HL-60/S4 (cell line): ENCODE data around the gene CTNND2.

Experiments used
- in situ Hi-C: fragments of 300-500 bp; cut with MboI; formaldehyde crosslinking; loops from 2 replicates; pipeline ENCODE4 v1.14.3; 2022; ENCODE audit warnings: low sequenced_read_pairs

Gene CTNND2

GRCh38 chr5:11292648-11293356 lies 611.4 kb downstream of the CTNND2 start:
- in situ Hi-C loops, result no loop called here

- in situ Hi-C loops, result no loop called here
Measured at GRCh38 chr5:11289733-11290132, 614.5 kb downstream of the CTNND2 start.

- in situ Hi-C loops, result no loop called here
Measured at GRCh38 chr5:11289208-11289607, 615.0 kb downstream of the CTNND2 start.

GRCh38 chr5:11281842-11282241 lies 622.4 kb downstream of the CTNND2 start:
- in situ Hi-C loops, result no loop called here

DNA sequence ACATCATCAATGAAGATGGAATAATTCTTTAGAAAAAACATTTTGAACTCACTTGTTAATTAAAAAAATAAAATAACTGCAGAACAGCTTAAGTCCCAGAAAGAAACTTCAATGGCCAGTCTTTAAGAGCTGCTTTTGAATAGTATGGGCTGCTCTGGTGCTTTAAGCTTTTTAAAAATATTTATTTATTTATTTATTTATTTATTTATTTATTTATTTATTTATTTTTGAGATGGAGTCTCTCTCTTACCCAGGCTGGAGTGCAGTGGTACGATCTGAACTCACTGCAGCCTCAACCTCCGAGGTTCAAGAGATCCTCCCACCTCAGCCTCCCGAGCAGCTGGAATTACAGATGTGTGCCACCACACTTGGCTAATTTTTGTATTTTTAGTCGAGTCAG lies 626.9 kb downstream of the CTNND2 start:
- in situ Hi-C loops, result no loop called here

DNA sequence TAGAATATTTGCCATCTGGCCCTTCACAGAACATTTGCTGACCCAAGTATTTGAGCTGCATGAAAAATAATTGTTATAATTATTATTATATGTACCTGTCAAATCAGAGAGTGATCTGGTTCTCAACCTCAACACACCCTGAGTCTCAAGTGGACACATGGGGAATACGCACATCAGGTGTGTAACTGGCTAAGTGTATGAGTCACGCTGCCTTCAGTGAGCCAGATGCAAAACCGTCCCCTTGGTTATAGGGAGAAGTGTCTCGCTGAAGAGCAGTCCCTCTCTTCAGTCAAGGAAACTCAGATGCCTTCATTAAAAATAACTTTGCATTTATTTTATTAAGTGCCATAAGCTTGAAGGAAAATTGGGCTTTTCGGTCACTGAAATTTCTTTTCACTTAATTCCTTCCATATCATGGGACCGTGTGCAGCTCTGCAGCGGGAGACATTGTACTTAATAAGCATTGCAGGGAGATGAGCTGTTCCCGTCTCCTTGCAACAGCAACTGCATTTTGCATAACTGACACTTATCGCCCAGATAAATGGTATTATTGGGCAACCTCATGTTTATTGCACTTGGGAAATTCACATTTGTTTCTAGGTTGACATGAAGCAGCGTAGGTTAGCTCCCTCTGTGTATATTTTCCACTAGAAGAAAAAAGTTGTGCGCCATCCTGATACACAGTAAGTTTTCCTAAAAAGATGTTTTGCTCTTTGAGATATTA lies 630.9 kb downstream of the CTNND2 start:
- in situ Hi-C loops, result no loop called here

GRCh38 chr5:11269515-11269914 lies 634.7 kb downstream of the CTNND2 start:
- in situ Hi-C loops, result no loop called here

DNA sequence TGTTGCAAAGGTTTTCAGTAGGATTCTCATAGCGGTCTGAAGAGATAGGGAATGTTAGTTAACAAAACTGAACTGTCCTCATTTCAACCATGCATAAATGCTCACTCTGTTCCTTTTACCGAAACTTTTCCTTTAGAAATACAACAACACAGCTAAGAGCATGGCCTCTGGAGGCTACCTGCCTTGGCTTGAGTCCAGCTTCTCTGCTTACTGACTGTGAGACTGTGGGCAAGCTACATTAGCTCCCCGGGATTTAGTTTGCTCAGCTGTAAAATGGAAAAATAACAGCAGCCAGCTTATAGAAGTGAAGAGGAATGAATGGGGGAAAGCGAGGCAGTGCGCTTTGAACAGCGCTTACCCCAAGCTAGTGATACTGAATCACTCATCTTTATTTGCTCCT lies 635.4 kb downstream of the CTNND2 start:
- in situ Hi-C loops, result no loop called here

GRCh38 chr5:11266331-11266730 lies 637.9 kb downstream of the CTNND2 start:
- in situ Hi-C loops, result no loop called here

DNA sequence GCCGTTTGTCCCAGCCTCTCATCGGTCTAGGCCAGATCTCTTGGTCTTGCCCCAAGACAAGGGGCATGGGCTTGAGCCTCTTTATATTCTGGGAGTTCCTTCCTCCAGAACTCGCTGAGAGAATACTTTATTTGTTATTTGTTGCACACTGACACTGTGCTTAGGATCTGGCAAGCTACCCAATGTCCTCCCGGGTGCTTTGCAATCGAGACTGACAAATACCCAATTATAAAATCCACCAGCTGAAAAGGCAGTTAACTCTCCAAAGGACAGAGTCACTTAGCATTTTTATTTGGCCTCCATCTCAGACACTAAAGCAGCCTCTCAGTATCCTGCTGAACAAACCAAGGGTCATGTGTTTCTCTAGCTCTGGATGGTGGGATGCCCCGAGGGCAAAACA lies 643.0 kb downstream of the CTNND2 start:
- in situ Hi-C loops, result no loop called here

- in situ Hi-C loops, result no loop called here
Measured at GRCh38 chr5:11258001-11258400, 646.2 kb downstream of the CTNND2 start.

- in situ Hi-C loops, result no loop called here
Measured at GRCh38 chr5:11252523-11252922, 651.7 kb downstream of the CTNND2 start.

DNA sequence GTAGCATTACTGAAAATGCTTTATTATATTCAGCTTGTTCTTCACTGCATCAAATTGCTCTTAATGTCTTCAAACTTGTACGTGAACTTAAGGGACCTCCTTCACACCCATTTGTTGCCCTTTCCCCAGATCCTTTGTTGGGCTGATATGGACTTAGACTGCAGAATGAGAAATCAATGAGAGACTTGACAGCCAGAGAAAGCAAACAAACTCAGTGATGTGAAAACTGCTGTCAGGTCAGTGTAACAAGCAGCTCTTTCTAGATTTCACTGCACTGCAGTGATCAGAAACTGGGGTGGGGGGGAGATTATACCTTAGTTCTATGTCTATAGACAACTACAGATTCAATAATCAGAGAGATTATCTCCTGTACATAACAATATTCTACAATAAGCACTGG lies 652.2 kb downstream of the CTNND2 start:
- in situ Hi-C loops, result no loop called here

GRCh38 chr5:11251247-11251646 lies 653.0 kb downstream of the CTNND2 start:
- in situ Hi-C loops, result no loop called here

GRCh38 chr5:11248966-11249365 lies 655.3 kb downstream of the CTNND2 start:
- in situ Hi-C loops, result no loop called here

- in situ Hi-C loops, result no loop called here
Measured at GRCh38 chr5:11247224-11247623, 657.0 kb downstream of the CTNND2 start.

DNA sequence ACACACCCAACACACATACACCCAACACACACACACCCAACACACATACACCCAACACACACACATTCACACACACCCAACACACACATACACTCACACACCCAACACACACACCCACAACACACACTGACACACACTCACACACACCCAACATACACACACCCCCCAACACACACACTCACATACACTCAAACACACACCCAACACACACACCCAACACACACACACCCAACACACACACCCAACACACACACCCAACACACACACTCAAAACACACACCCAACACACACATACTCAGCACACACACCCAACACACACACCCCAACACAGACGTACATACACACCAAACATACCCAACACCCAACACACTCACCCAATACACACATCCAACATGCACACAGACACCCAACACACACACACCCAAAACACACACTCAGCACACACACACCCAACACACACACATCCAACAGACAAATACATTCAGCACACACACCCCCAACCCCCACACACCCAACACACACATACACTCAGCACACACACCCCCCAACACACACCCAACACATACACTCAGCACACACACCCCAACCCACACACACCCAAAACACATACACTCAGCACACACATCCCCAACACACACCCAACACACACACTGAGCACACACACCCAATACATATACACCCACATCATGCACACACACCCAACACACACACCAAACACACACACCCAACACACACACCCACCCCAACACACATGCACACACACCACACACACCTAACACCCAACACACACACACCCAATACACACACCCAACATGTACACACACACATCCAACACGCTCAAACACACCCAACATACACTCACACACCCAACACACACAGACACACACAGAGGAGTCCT lies 663.7 kb downstream of the CTNND2 start:
- in situ Hi-C loops, result no loop called here

DNA sequence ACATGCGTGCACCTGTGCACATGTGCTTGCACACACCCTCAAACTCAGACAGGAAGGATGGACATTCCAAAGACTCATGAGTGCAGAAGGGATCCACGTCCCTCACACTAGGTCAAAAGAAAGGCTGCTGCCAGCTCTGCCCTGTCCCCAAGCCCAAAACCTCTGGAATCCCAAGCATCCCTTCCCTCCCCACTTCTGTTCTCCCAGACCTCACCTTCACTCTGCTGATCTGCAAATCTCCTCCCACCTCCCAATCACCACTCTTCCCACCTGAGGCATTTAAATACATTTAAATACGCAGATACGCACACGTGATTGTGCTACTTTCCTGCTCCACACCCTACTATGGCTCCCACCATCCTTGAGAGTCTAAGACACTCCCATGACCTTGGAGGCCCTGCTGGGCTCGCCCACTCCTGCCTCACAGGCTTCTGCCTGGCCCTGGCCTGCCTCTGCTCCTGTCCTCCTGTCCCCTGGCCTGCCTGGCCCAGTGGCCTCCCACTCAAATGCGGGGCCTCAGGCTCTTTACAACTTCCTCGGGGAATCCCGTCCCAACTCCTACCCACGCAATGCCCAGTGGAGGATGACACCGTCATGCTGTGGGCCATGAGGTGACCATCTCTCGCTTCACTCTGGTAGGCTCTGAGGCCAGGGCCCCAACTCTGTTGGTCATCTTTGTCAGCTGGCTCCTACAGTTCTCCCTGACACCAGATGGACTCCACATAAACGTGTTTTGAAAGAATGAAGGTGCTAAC lies 664.8 kb downstream of the CTNND2 start:
- in situ Hi-C loops, result no loop called here

DNA sequence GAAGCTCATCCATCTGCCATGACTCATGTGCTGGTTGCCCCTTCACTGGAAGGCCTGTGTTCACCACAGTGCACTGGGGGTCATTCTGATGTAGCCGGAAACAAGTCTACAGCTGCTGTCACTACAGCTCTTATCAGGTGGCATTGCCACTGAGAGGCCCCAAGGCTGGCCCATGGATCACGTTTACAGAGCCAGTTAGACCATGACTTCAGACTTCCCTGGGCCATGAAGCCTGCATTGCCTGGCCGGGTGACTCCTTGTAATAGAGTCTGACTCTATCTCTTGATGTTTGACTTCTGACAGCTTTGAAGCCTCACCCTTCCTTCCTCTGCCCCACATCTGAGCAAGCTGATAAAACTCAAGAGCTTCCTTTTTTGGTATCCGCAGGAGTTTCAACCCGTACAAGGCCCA lies 669.7 kb downstream of the CTNND2 start:
- in situ Hi-C loops, result no loop called here

GRCh38 chr5:11230890-11231289 lies 673.4 kb downstream of the CTNND2 start:
- in situ Hi-C loops, result no loop called here

DNA sequence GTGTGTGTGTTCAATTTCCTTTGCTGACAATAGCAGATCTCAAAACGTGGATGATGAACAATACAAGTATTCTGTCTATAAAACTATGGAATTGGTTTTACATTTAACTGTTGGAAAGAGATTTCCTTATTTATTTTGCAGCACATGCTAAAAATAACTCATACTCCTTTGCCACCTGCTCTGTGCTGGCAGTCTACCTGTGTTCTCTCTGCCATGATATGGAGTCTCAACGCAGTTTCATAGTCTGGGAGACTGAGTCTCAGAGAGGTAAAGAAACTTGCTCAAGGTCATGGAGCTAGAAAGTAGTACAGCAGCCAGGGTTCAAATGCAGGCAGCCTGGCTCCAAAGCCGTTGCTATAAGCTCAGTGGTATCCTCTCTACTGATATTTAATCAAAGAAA lies 677.2 kb downstream of the CTNND2 start:
- in situ Hi-C loops, result no loop called here
